Stimulated activated naive CD4-positive, alpha-beta T cell (primary cell): ENCODE measurements around the gene RNASE9.
"Not testable (repeated sequence)": the region's sequence is repeated elsewhere in the genome, so short reads cannot be mapped to it uniquely, and the experiment has no call there.

Source experiments
- DNase-seq, 6 experiments: peaks; one replicate each; lab custom pipeline; 2025; lab: John Stamatoyannopoulos, UW

Gene RNASE9

DNA sequence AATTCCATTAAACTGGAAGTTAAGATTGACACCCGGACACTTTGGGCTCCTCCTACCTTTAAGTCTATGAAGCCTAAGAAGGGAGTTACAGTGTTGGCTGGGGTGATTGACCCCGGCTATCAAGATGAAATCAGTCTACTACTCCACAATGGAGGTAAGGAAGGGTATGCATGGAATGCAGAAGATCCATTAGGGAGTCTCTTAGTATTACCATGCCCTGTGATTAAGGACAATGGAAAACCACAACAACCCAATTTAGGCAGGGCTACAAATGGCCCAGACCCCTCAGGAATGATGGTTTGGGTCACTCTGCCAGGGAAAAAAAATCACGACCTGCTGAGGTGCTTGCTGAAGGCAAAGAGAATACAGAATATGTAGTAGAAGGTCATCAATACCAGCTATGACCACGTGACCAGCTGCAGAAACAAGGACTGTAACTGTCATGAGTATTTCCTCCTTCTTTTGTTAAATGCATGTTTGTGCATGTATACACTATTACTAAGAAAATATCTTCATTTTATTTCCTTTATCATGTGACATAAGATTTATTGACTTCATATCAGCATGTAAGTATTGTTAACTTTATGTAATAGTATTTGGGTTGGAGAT is 11.6 kb upstream of the RNASE9 start:
- DNase-seq, result not testable (repeated sequence)

DNA sequence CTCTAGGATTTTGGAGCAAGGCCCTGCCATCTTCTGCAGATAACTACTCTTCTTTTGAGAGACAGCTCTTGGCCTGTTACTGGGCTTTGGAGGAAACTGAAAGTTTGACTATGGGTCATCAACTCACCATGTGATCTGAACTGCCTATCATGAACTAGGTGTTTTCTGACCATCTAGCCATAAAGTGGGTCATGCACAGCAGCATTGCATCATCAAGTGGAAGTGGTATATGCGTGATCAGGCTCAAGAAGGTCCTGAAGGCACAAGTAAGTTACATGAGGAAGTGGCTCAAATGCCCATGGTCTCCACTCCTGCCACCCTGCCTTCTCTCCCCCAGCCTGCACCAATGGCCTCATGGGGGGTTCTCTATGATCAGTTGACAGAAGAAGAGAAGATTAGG is 9.9 kb upstream of the RNASE9 start:
- not testable (repeated sequence) for DNase-seq

DNA sequence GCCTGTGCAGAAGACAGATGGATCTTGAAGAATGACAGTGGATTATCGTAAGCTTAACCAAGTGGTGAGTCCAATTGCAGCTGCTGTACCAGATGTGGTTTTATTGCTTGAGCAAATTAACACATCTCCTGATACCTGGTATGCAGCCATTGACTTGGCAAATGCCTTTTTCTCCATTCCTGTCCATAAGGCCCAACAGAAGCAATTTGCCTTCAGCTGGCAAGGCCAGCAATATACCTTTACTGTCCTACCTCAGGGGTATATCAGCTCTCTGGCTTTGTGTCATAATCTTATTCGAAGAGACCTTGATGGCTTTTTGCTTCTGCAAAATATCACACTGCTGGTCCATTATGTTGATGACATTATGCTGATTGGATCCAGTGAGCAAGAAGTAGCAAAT is 9.0 kb upstream of the RNASE9 start:
- DNase-seq, result not testable (repeated sequence)

DNA sequence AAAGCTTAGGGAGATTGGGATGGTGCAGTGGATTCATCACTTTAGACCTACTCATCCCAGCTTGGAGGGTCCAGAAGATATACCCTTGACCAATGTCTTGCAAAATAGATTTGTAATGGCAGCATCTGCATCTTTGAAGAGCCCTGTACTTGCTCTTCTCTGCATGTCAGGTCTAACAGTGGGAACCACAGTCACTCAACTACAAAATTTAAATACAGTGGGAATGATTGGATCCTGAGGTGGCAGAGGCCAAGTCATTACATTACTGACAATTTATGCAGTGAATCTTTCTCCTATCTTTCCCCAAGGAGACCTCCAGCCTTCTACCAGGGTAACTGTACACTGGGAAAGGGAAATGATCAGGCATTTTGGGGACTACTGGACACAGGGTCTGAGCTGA is 8.2 kb upstream of the RNASE9 start:
- DNase-seq, result no peak

DNA sequence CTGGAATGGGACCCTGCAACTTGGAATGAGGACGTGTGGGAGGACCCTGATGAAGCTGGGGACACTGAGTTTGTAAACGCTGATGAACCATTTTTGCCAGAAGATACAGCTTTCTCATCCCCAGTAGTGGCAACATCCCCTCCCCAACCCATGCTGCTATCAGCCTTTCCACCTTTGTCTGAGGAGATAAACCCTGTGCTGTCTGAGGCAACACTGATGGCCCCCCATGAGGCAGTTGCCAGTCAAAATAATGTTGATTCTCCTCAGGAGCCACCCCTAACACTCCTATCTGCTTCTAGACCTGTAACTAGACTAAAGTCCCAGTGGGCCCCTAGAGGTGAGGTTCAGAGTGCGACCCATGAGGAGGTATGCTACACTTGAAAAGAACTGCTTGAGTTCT is 7.5 kb upstream of the RNASE9 start:
- DNase-seq, result no peak

DNA sequence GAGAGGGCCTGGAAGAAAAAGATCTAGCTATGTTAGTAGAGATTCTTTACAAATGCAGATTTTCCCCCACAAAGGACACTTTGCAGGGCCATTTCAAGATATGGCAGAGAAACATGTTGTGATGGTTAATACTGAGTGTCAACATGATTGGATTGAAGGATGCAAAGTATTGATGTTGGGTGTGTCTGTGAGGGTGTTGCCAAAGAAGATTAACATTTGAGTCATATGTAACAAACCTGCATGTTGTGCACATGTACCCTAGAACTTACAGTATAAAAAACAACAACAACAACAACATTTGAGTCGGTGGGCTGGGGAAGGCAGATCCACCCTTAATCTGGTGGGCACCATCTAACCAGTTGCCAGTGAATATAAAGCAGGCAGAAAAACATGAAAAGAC is 6.4 kb upstream of the RNASE9 start:
- not testable (repeated sequence) for DNase-seq

DNA sequence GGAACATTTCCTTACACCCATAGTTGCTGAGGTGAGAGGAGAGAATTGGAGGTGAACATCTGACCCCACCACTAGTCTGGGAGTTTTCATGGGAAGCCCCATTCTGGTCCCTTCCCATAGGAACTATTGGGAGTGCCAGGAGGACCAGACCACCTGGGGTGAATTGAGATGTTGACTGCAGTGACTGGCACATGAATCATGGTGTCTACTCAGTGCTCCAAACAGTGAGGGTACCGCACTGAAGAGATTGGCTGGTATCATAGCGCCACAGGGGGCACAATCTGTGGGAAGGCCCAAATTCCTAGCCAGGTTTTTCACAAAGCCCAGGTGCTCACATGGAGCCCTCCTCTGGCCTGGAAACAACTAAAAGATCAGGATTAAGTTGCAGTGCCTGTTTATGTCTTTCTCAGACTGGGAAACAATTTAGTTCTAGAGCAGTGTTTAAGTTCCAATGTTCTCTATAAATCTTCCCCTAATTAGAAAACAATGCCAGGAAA is 3.7 kb upstream of the RNASE9 start:
- DNase-seq, result no peak

DNA sequence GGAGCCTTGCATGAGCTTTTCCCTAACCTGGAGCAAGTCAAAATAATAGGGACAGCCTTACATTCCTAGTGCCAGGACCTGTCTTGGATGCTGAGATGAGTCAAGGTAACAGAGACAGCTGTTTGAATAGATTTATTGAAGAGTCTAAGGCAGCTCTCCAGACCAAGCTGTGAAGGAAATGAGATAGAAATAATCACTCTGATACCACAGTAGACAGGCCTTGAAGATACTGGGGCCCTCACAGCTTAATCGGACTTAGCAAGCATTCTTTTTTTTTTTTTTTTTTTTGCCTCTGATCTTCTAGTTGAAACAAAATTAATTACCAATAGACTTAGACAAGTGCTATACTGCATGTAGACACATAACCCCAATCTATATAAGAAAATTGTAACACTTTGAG is 3.1 kb upstream of the RNASE9 start:
- DNase-seq, result no peak

DNA sequence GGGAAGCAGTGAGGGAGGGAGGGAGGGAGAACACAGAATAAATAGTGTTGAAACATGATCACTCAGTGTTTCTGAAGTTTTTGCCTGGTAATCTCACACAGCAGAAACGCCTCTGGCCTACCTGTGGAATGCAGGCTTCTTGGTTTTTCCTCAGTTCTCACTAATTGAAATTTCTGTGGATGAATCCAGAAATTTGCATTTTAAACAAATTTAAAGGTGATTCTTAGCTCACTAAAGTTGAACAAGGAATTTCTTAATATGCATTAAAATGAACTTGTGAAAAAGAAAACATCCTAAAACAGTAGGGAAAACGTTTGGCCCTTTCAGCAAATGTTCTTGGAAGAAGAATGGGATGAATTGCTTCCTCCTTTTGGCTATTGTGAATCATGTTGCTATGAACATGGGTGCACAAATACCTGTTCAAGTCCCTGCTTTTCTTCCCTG is 1.4 kb downstream of the RNASE9 start:
- no peak for DNase-seq

DNA sequence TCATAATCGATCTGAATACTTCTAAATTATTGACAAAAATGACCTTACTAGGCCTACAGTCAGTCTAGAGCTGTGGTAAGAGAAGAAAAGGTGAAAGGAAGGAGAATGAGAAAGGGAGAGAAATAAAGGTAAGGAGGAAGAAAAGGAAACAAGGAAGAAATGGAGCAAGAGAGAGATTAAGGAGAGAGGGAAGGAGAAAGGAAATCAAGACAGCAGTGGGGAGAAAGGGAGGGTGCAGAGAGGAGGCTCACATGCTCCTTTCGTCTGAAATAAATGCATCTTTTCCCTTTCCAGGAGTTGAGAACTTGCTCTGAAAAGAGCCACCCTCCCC is 3.7 kb downstream of the RNASE9 start:
- no peak for DNase-seq

DNA sequence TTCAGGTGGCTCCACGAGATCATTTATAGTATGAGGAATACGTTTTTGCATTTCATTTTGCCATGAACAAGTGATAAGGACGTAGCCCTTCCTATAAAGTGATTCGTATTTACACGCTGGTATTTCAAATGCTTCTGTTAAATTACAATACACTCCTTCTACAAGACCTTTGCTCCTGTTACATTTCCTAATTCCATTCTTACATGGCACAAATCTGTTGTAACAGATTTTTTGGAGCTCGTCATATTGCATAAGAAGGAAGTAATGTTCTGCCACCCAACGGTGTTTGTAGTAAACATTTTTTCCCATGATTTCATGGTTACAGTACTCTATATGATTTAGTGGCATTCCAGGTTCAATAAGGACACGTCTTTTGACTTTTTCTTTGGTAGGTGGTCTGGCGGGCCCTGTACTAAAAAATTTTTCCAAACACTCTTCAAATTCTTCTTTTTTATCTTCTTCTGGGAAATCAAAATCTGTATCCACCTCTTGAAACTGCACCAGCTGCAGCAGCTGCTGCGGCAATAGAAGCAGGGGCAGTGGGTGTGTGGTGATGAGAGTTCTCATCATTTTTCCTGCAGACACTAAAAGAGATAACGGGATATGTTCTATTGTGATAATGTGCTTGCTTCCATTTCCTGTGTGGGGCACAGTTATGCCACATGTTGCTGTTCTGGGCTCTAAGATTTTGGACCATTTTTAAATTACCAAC is 4.2 kb downstream of the RNASE9 start:
- DNase-seq, result no peak

DNA sequence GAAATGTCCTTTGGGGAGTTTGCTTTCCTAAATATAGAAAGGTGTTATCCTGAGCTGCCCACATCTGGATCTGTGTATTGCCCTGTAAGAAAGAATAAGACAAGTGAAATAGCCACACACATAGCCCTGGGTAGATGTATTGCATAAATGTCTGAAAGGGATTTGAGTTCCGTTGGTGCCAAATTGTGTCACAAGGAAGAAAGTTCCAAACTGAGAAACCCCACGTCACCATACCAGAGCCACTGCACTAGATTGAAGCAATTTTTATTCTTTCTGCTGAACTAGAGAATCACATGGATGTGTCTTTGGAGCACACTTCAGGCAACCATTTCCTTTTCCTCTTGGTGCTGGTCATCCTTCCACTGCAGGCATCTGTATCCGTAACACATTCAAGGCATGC is 5.0 kb downstream of the RNASE9 start:
- no peak for DNase-seq

DNA sequence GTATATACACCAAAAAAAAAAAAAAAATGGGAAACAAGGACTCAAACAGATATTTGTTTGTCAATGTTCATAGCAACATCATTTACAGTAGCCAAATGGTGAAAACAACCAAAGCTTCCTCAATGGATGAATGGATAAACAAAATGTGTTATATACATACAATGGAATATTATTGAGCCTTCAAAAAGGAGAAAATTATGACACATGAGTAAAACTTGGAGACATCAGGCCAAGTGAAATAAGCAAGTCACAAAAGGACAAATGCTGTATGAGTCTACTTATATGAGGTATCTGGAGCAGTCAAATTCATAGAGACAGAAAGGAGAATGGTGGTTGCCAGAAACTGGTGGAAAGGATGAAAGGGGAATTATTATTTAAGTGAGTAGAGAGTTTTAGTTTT is 7.8 kb downstream of the RNASE9 start:
- no peak for DNase-seq

DNA sequence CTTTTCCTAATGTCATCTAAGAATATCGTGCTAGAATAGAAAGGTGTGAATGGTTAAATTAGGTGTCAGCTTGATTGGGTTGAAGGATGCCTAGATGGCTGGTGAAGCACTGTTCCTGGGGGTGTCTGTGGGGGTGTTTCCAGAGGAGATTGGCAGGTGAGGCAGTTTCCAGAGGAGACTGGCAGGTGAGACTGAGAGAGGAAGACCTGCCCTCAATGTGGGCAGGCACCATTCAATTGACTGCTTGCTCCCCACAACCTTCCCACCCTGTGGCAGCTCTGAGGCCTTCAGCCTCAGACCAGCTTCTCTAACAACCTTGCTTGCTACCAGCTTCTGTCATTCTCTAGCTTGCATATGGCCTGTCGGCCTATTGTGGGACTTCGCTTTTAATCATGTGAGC is 9.2 kb downstream of the RNASE9 start:
- no peak for DNase-seq

DNA sequence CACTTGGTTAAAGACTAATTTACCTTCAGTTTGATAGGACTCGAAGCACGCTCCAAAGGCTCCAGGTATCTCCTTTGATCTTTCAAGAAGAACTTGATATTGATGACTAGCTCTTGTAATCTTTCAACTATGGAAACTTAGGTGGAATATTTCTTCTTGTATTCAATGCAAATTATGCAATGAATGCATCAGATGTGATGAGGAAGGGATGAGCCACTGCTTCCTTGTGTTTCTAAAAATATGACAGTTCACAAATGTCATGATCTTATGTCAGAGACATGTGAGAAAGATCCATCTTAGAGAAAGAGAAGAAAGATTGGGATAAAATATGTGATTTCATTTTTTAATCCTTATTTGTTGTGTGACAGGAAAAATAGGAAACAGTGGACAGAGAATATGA is 9.9 kb downstream of the RNASE9 start:
- no peak for DNase-seq

DNA sequence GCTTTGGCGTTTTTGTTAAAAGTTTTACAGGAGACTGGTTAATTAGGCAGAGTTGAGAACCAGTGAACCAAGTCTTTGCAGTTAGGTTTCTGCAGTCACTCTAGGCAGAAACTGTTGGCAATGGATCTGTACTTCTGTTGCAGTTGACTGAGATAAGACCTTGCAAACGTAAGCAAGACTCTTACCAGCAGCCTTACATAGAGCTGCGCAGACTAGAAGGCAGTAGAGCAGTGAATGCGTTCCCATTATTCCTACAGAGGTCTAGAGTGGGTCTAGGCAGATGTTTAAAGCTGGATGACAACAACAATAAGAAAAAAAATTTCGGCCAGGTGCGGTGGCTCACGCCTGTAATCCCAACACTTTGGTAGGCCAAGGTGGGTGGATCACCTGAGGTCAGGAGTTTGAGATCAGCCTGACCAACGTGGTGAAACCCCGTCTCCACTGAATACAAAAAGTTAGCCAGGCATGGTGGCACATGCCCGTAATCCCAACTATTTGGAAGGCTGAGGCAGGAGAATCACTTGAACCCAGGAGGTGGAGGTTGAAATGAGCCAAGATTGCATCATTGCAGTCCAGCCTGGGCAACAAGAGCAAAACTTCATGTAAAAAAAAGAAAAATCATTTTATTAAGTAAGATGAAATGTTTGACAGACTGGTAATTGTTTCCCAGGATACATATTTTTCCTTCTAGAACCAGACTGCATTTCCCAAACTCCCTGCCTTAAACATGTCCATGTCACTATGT is 12.3 kb downstream of the RNASE9 start:
- DNase-seq, result no peak

DNA sequence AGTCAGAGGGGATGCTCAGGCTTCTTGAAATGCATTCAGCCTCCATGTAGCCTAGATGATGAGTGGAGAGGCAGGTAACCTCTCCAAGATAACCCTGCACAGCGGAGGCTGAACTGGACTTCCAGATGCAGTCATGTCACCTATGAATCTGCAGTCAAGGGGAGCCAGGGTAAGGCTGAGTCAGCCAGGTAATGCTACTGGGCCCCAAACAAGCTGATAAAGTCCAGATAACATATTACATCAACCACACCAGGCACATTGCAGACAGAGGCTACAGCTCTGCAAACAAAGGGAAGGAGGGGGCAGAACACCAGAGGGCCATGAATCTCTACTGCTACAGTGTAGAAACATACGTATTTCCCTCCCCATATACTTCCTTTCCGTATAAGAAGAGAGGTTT is 14.0 kb downstream of the RNASE9 start:
- no peak for DNase-seq

DNA sequence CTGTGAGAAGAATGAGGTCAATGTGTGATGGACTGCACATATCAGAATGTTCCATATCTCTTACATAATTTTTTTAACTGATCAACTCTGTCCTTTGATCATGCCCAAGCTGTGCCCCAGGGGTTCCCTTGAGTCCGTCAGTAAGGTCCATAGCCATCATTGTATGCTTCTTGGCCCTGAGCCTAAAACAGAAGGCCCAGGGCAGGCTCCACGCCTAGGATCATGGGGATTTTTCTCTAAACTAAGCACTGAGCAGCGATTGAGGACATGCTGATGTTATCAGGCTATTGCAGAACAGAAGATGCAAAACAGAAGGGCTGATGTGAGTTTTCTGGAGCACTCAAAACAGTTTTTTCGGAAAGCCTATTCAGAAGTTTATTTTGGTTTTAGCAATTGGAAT is 20.9 kb downstream of the RNASE9 start:
- DNase-seq, result no peak

DNA sequence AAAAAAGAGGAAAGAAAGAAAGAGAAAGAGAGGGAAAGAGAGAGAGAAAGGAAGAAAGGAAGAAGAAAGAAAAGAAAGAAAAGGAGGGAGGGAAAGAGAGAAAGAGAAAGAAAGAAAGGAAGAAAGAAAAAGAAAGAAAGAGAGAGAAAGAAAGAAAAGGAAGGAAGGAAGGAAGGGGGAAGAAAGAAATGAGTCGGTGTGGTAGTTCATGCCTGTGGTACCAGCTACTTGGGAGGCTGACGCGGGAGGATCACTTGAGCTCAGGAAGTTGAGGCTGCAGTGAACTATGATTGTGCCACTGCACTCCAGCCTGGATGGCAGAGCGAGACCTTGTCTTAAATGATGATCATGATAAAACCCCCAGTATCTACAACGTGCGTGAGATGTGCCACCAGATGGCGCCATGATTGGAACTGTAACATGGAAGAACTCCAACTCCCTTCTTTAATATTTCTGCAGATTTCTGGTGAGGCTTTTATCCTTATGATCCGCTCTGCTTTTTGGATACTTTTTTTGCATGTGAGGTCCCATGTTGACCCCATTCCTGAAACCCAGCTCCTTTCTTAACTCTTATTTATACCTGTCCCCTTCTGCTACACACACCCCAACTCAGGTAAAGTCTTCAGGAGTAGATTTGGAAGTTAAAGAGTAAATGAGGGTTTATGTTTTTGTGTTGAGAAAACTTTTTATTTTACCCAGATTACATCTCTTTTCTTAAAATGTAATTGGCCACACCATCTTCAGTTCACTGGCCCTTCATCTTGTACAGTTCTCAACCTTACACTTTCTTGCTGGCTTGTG is 29.9 kb downstream of the RNASE9 start:
- DNase-seq, result peak; percentile 16 to 61 (median 45)

DNA sequence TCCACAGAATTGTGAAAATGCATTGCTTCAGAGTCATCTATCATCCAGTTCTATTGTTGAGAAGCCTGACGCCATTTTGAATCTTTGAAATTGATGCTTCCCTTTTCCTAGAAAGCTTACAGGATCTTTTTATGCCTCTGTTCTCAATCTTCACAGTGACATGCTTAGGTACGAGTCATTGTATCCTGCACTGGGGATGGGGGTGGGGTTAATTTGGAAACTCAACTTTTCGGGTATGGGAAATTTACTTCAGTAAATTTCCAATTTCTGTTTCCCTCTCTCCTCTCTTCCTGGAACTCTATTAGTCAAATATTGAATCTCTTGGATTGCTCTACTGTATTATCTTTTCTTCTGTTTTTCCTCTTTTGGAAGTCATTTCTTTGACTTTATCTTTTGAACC is 31.0 kb downstream of the RNASE9 start:
- no peak for DNase-seq

DNA sequence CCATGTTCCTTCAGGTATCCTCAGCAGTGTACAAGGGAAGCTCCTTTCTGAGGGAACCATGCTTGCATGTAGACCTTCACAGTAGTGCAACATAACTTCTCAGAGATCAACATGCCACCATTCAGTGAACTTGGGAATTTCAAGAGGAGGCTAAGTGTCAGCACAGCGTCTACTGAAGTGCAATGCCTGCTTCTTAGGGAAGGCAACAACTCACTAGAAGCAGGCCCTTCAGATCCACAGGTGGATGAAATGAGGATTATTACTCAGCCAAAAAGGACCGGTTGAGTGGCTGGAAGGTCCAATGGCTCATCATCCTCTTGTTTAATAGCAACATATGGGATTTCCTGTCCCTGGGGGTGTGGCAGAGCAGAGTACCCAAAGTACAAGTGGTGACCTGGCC is 36.8 kb downstream of the RNASE9 start:
- no peak for DNase-seq

DNA sequence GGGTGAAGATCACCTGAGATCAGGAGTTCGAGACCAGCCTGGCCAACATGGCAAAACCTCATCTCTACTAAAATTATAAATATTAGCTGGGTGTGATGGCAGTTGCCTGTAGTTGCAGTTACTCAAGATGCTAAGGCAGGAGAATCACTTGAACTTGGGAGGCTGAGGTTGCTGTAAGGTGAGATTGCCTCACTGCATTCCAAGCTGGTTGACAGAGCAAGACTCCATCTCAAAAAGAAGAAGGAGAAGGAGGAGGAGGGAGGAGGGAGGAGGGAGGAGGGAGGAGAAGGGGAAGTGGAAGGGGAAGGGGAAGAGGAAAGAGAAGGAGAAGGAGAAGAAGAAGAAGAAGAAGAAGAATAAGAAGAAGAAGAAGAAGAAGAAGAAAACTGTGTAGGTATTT is 38.5 kb downstream of the RNASE9 start:
- no peak for DNase-seq
